ENCODE measurements around the gene TRIM56. TPM values are rescaled to one million over a fixed set of nuclear protein-coding genes. Genes with fewer than 3 reads are reported as not detected.
A peak's percentile ranks its signal among the peaks of the same experiment; 100 is the strongest.
"Not testable (repeated sequence)": the region's sequence is repeated elsewhere in the genome, so short reads cannot be mapped to it uniquely, and the experiment has no call there.

TRIM56 gene
- total RNA-seq, 4 donors from 2014 or later, result 9.7 to 73.0 (median 26.3) TPM

GRCh38 chr7:101111261-101111660, 26.0 kb downstream of the TRIM56 start:
- peak overlapping the region; percentile 70 to 87 for H3K27ac ChIP-seq
- H3K4me1 ChIP-seq, result peaks cover 0 to 8% of the 10 kb centered on the region in 2 donors
- no peak overlapping the region for H3K4me3 ChIP-seq
- TF ChIP-seq CTCF (IDR thresholded peaks at IDR 0.05), result no peak
- TF ChIP-seq POLR2A (IDR thresholded peaks at IDR 0.05), result no peak
- H3K27me3 ChIP-seq, result no peaks in the 10 kb centered on the region
- no peaks in the 10 kb centered on the region for H3K9me3 ChIP-seq
- intact Hi-C loops (cut with DNase I; ENCODE audit: low total_unique reads), result no loop called here
- DNase-seq, result no peak
- no peaks in the 10 kb centered on the region for H3K36me3 ChIP-seq

GRCh38 chr7:101112233-101112632, 27.0 kb downstream of the TRIM56 start:
- TF ChIP-seq CTCF (IDR thresholded peaks at IDR 0.05) (no peak), POLR2A (IDR thresholded peaks at IDR 0.05) (peak in 1 of 2 donors; percentile 4)
- H3K36me3 ChIP-seq, result no peaks in the 10 kb centered on the region
- H3K27ac ChIP-seq, result peak overlapping the region; percentile 70 to 87
- no peak overlapping the region for H3K4me3 ChIP-seq
- DNase-seq, result peak; percentile 55 to 81
- H3K4me1 ChIP-seq, result peaks cover 0 to 8% of the 10 kb centered on the region in 2 donors
- H3K27me3 ChIP-seq, result no peaks in the 10 kb centered on the region
- no peaks in the 10 kb centered on the region for H3K9me3 ChIP-seq
- intact Hi-C loops (cut with DNase I; ENCODE audit: low total_unique reads), result no loop called here

- H3K9me3 ChIP-seq, result not testable (repeated sequence)
- peak overlapping the region; percentile 70 to 87 for H3K27ac ChIP-seq
These were observed 27.9 kb downstream of the TRIM56 start for GRCh38 chr7:101113140-101113539.

GRCh38 chr7:101113836-101114235, 28.6 kb downstream of the TRIM56 start:
- H3K27me3 ChIP-seq, result no peaks in the 10 kb centered on the region
- H3K27ac ChIP-seq, result peak overlapping the region in 1 of 2 donors; percentile 87
- DNase-seq, result no peak
- no peak for TF ChIP-seq CTCF (IDR thresholded peaks at IDR 0.05)
- no peak for TF ChIP-seq POLR2A (IDR thresholded peaks at IDR 0.05)
- no peak overlapping the region for H3K4me3 ChIP-seq
- peaks cover 0 to 8% of the 10 kb centered on the region in 2 donors for H3K4me1 ChIP-seq
- no peaks in the 10 kb centered on the region for H3K9me3 ChIP-seq
- H3K36me3 ChIP-seq, result no peaks in the 10 kb centered on the region
- intact Hi-C loops (cut with DNase I; ENCODE audit: low total_unique reads), result no loop called here

More at GRCh38 chr7:101113140-101113539, 27.9 kb downstream of the TRIM56 start:
- intact Hi-C loops (cut with DNase I; ENCODE audit: low total_unique reads); H3K27me3 ChIP-seq; H3K36me3 ChIP-seq; DNase-seq; H3K4me1 ChIP-seq; H3K4me3 ChIP-seq: not testable (repeated sequence)

- no peak for DNase-seq
- TF ChIP-seq POLR2A (IDR thresholded peaks at IDR 0.05) (no peak), CTCF (IDR thresholded peaks at IDR 0.05) (no peak)
- Histone ChIP-seq H3K27ac (peak overlapping the region; percentile 3 to 34), H3K36me3 (no peaks in the 10 kb centered on the region), H3K27me3 (no peaks in the 10 kb centered on the region), H3K4me1 (peaks cover 0 to 8% of the 10 kb centered on the region in 2 donors), H3K9me3 (no peaks in the 10 kb centered on the region), H3K4me3 (no peak overlapping the region)
- intact Hi-C loops (cut with DNase I; ENCODE audit: low total_unique reads), result no loop called here
These were observed 29.2 kb downstream of the TRIM56 start for GRCh38 chr7:101114492-101114891.

GRCh38 chr7:101115215-101115614, 29.9 kb downstream of the TRIM56 start:
- no peak for DNase-seq
- peaks cover 0 to 8% of the 10 kb centered on the region in 2 donors for H3K4me1 ChIP-seq
- no peaks in the 10 kb centered on the region for H3K36me3 ChIP-seq
- no peaks in the 10 kb centered on the region for H3K27me3 ChIP-seq
- peak overlapping the region in 1 of 2 donors; percentile 18 for H3K27ac ChIP-seq
- H3K4me3 ChIP-seq, result no peak overlapping the region
- intact Hi-C loops (cut with DNase I; ENCODE audit: low total_unique reads), result no loop called here
- TF ChIP-seq CTCF (IDR thresholded peaks at IDR 0.05) (no peak), POLR2A (IDR thresholded peaks at IDR 0.05) (no peak)
- no peaks in the 10 kb centered on the region for H3K9me3 ChIP-seq

Data from uterus (tissue), 4 donors.